Omental fat pad (tissue), 4 donors: ENCODE results near the gene ERFE. TPM values are rescaled to one million over a fixed set of nuclear protein-coding genes. Genes with fewer than 3 reads are reported as not detected.

ENCODE experiments used
- ATAC-seq: fragments of 150-250 bp; one replicate; pipeline ENCODE4 v1.9.1; 2016; ENCODE audit warnings: mild to moderate bottlenecking, moderate library complexity; ENCODE audit not compliant: low FRiP score
- DNase-seq: peaks from one replicate; pipeline ENCODE4 v3.0.0-alpha.2; 2019; ENCODE audit warnings: low spot score
- total RNA-seq, 4 donors: library from RNA; depleted of rRNA; stranded (reverse); fragments of >200 nt; gene quantifications; one replicate each; pipeline ENCODE4 v1.1.0, GENCODE V29; 2016
- TF ChIP-seq, protein P1 (sequence below), 3 donors: fragments of 450-650 bp; IDR thresholded peaks; one replicate each; pipeline ENCODE4 v1.5.1; 2016 to 2017; ENCODE audit warnings: antibody characterized with exemption in 3 of 3, mild to moderate bottlenecking in 3 of 3, moderate library complexity in 2 of 3

The ERFE gene
- total RNA-seq, 4 donors from 2014 or later = 1.1 to 1.9 TPM; not detected in 2

DNA sequence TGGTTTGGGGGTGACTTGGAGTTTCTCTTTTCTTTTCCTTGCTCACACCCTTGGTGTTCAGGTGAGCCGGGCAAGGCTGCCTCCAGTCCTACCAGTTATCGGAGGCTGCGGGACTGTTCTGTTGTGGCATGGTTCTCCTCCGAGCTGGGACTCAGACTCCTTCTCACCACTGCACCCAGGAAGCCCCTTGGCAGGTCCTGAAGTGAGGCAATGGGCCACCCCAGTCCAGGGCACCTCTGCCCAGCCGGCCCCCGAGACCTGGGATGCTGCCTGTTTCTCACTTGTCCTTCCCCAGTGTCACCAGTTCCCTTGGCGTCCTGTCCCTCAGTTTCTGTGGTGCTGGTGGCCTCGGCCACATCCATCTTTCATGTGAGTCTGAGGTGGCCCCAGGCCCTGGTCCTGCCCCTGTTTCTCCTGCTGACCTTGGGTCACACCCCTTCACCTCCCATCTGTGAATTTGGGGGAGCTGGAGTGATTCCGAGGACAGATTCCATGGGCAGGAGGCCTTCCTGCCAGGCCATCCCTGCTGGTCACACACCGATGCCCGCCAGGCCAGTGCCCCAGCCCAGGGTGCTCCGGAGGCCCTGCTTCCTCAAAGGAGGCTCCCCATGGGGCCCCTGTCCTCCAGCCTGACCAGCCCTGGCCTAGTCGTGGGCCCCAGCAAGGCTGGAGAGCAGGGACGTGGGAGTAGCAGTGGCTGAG is 26.9 kb upstream of the ERFE start:
- TF ChIP-seq, protein P1, sequence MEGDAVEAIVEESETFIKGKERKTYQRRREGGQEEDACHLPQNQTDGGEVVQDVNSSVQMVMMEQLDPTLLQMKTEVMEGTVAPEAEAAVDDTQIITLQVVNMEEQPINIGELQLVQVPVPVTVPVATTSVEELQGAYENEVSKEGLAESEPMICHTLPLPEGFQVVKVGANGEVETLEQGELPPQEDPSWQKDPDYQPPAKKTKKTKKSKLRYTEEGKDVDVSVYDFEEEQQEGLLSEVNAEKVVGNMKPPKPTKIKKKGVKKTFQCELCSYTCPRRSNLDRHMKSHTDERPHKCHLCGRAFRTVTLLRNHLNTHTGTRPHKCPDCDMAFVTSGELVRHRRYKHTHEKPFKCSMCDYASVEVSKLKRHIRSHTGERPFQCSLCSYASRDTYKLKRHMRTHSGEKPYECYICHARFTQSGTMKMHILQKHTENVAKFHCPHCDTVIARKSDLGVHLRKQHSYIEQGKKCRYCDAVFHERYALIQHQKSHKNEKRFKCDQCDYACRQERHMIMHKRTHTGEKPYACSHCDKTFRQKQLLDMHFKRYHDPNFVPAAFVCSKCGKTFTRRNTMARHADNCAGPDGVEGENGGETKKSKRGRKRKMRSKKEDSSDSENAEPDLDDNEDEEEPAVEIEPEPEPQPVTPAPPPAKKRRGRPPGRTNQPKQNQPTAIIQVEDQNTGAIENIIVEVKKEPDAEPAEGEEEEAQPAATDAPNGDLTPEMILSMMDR (IDR thresholded peaks at IDR 0.05) = no peak
- ATAC-seq (no peak), DNase-seq (no peak)

DNA sequence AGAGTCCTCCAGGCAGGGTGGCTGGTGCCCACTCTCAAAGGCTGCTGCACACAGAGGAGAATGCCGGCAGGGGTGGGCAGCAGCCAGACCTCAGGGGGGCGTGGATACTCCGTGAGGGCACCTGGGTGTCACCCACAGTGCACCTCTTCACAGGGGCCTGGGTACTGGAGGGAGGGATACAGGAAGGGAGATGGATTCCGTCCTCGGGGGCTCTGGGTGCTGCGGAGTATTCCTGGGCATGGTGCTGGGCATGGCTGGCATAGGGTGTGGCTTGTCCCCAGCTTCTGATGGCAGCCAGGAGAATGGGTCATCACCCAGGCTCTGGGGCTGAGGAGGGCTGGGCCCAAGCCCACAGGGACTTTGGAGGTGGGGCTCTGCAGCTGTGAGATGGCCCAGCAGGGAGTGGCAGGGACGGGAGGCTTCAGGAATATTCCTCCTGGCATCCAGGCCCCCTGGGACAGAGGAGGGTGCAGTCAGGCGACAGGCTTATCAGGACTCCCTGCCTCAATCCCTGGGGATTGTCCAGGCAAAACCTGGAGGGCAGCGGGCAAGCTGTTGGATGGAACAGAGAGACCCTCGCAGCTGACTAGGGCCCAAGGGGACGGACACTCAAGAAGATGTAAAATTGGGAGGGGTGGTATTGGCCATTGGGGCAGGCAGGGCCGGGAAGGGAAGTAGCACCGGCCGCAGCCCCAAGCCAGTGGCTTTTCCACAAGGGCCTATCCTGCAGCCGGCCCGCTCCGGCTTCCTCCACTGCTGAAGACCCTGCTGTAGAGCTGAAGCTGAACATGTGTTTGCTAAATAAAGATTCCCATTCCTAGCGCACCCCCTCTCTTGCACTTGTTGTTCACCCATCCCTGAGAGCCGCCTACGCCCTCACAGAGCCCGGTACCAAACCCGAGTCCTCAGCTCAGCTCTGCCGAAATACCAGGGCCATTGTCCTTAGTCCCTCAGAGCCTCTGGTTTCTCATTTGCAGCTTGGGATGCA is 26.0 kb upstream of the ERFE start:
- ATAC-seq (no peak), DNase-seq (no peak)
- TF ChIP-seq, protein P1 (IDR thresholded peaks at IDR 0.05) = no peak

DNA sequence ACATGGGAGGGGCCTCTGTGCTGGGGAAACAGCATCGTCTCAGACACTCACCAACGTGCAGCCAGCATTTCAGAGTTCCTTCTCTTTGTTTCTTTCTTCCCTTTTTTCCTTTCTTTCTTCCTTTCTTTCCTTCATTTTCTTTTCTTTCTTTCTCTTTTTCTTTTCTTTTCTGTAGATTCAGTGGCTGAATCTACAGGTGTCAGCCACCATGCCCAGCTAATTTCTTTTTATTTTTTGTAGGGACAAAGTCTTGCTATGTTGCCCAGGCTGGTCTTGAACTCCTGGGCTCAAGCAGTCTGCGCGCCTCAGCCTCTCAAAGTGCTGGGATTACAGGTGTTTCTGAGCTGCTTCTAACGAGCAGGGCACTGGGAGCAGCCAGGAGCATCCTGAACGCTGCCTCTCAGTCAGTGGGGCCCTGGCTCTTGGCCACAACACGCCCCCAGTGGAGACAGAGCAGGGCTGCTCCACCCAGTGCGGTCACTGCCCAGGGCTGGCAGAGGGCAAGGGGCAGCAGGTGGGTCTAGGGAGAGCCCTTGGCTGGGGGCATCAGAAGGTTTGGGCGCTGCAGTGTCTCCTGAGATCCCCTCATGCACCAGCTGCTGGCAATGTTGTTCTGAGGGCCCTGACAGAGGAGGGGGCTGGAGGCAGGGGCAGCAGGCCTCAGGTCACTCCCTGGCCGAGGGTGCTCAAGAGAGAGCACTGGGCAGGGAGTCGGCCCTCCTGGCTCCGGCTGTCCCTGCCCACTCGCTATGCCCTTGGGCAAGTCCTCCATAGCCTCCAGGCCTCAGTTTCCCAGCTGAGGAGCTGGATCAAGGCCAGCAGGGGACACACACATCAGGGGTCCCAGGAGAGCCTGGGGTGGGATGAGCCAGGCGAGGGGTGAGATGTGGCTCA is 25.0 kb upstream of the ERFE start:
- DNase-seq = no peak
- TF ChIP-seq, protein P1 (IDR thresholded peaks at IDR 0.05) = no peak
- ATAC-seq = no peak

DNA sequence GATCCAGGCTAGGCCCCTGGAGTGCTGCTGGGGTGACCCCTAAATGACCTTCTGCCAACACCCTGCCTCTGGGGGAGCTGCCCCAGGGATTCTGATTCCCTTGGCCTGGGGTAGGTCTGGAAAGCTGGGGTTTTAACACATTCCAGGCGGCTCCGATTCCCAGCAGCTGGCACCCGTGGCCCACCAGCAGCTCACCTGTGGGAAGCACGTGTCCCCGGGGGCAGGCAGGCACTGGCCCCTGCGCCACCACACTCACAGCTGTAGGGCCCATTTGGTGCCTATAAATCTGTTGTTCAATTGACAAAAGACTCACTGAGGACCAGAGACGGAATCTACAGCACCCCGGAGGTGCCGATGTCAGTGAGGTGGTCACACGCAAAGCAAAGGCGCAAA is 24.4 kb upstream of the ERFE start:
- no peak for DNase-seq
- ATAC-seq = no peak
- TF ChIP-seq, protein P1 (IDR thresholded peaks at IDR 0.05) = no peak

DNA sequence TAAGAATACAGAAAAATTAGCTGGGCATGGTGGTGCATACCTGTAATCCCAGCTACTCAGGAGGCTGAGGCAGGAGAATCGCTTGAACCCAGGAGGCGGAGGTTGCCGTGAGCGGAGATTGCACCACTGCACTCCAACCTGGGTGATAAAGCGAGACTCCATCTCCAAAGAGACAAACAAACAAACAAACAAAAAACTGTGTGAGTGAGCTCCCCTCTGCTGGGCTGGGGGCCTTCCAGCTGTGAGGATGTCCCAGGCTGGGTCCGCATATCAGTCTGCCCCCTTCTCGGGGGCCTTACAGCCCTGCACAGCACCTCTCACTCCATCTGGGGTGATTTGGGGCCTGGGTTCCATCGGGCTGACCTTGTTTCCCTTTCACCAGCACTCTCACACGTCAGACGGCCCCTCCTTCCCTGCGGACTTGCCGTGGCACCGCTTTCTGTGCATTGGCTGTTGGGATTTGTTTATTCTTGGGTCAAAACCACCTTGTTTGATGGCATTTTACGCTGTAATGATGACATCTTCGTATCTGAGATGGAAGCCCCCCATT is 23.1 kb upstream of the ERFE start:
- no peak for ATAC-seq
- no peak for DNase-seq

More for the DNA sequence above, 23.1 kb upstream of the ERFE start:
- TF ChIP-seq, protein P1 (IDR thresholded peaks at IDR 0.05) = no peak
